Stimulated activated naive CD8-positive, alpha-beta T cell treated with anti-CD3 and anti-CD28 coated beads, Interleukin-15, amount 100 ng/mL, for 72 hours (primary cell): ENCODE data around the gene CNDP1.
A peak's percentile ranks its signal among the peaks of the same experiment; 100 is the strongest.
"Not testable (repeated sequence)": the region's sequence is repeated elsewhere in the genome, so short reads cannot be mapped to it uniquely, and the experiment has no call there.

ENCODE experiments used
- ATAC-seq: fragments of 150-1000 bp; cut with Tn5 transposase; 2 replicates; pipeline ENCODE4 v1.10.0; 2021; ENCODE audit warnings: mild to moderate bottlenecking, moderate library complexity
- DNase-seq, 2 donors: peaks; one replicate each; pipeline ENCODE4 v3.0.0; 2021 to 2022
- H3K27ac Mint-ChIP-seq, 2 donors: one replicate each; pipeline ENCODE4 v1.8.0; 2022; ENCODE audit warnings: mild to moderate bottlenecking in 2 of 2, mixed read lengths in 2 of 2, moderate library complexity in 2 of 2
- H3K27me3 Mint-ChIP-seq: one replicate; pipeline ENCODE4 v1.8.0; 2022; ENCODE audit warnings: mixed read lengths
- H3K4me1 Mint-ChIP-seq: one replicate; pipeline ENCODE4 v1.8.0; 2022; ENCODE audit warnings: mild to moderate bottlenecking, mixed read lengths
- H3K4me3 Mint-ChIP-seq, 2 donors: one replicate each; pipeline ENCODE4 v1.8.0; 2022; ENCODE audit warnings: mild to moderate bottlenecking in 2 of 2, mixed read lengths in 2 of 2, moderate library complexity in 1 of 2
- H3K9me3 Mint-ChIP-seq, 2 donors: one replicate each; pipeline ENCODE4 v1.8.0; 2022; ENCODE audit warnings: mixed read lengths in 2 of 2

CNDP1 gene

DNA sequence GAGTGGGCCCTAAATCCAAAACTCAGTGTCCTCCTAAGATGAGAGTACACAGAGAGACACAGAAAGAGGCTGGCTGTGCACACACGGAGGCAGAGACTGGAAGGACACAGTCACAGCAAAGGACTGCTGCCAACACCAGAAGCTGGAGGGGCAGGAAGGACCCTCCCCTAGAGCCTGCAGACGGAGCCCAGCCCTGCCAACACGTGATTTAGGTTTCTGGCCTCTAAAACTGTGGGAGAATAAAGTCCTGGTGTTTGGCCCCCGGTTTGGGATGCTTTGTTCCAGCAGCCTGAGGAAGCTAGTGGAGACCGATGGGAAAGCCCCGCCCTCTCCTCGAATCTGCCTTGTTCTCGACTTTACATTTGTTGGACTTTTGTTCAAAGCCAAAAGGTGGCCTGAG, 10.6 kb downstream of the CNDP1 start:
- ATAC-seq (no peak), DNase-seq (no peak)
- H3K27ac Mint-ChIP-seq: no peak overlapping the region
- peaks cover 16 to 21% of the 10 kb centered on the region in 2 donors for H3K9me3 Mint-ChIP-seq
- H3K27me3 Mint-ChIP-seq: peaks cover 9% of the 10 kb centered on the region
- H3K4me3 Mint-ChIP-seq: no peak overlapping the region
- H3K4me1 Mint-ChIP-seq: no peaks in the 10 kb centered on the region

DNA sequence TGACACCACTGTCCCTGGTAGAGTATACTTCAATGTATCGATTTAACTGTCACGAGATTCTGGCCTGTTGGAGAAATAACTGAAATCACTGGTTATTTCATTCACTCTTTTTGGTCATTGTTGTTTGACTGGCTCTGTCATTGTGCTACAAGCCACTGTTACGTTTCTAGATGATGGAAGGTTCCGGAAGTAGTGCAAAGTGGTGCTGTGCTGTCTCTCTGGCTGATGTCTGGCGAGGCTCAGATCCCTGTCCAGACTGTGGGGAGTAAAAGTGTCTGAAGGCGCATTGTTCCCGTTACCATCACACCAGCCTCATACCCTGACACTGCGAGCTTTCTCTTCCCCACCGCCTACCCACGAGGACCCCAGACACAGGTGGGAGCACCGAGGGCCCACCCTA, 11.7 kb downstream of the CNDP1 start:
- H3K27me3 Mint-ChIP-seq: peaks cover 9% of the 10 kb centered on the region
- no peaks in the 10 kb centered on the region for H3K4me1 Mint-ChIP-seq

DNA sequence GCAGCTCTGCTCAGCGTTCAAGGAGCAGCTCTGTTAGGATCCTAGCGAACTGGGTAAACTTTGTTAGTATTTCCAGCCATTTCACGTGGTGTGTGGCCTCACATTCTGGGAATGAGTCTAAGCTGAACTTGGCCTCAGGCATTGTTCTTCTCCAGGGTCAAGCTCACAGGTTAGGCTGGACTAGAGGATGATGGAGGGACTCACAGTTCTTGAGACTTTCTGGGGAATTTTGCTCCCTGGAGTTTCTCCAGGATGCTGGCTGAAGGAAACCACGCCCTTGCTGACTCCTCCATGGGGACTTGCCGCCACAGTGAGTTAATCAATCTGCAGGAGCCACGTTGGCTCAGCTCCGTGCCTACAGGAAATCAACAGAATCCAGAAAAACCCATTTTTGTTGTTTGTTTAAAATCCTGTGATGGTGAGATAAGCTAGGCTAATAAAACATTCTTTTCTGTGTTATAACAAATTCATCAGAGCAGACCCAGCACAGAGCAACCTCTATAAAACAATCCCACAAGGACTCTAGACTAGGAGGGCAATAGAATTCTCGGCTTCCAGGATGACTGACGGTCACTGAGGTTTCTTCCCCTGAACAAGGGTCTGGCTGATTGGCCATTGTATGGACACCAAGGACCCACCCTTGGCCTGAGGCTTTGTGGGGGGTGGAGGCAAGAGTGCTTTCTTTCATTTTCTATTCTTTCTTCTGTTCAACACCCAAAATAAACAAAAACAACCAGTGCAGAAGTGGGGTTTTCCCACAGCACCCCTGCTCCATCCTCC, 12.6 kb downstream of the CNDP1 start:
- H3K27ac Mint-ChIP-seq: no peak overlapping the region
- DNase-seq (no peak), ATAC-seq (no peak)
- H3K9me3 Mint-ChIP-seq: peaks cover 16 to 28% of the 10 kb centered on the region in 2 donors
- peaks cover 13% of the 10 kb centered on the region for H3K27me3 Mint-ChIP-seq
- H3K4me1 Mint-ChIP-seq: peaks cover 4% of the 10 kb centered on the region
- H3K4me3 Mint-ChIP-seq: no peak overlapping the region

More for the DNA sequence above, 11.7 kb downstream of the CNDP1 start:
- H3K27ac Mint-ChIP-seq: no peak overlapping the region
- no peak for ATAC-seq
- H3K9me3 Mint-ChIP-seq: peaks cover 16 to 28% of the 10 kb centered on the region in 2 donors
- no peak for DNase-seq
- no peak overlapping the region for H3K4me3 Mint-ChIP-seq

DNA sequence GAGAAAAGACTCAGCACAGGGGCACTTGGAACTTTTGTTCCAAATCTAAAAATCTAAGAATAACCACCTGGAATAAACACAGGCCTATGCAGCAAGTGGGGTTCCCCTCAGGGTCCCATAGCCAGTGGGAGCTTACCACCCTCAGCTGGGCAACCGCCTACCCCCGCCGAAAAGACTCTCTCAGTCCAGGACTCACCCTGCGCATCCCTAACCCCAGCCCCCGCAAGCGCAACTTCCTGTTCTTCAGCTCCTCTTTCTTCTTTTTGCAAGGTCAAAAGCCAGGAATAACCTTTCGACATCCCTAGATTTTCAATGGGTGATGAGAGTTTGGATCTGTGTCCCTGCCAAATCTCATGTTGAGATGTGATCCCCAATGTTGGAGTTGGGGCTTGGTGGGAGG, 13.6 kb downstream of the CNDP1 start:
- no peak overlapping the region for H3K4me3 Mint-ChIP-seq
- peaks cover 18% of the 10 kb centered on the region for H3K27me3 Mint-ChIP-seq
- no peak overlapping the region for H3K27ac Mint-ChIP-seq
- peaks cover 9% of the 10 kb centered on the region for H3K4me1 Mint-ChIP-seq
- no peak for ATAC-seq
- H3K9me3 Mint-ChIP-seq: peaks cover 16 to 28% of the 10 kb centered on the region in 2 donors
- no peak for DNase-seq

DNA sequence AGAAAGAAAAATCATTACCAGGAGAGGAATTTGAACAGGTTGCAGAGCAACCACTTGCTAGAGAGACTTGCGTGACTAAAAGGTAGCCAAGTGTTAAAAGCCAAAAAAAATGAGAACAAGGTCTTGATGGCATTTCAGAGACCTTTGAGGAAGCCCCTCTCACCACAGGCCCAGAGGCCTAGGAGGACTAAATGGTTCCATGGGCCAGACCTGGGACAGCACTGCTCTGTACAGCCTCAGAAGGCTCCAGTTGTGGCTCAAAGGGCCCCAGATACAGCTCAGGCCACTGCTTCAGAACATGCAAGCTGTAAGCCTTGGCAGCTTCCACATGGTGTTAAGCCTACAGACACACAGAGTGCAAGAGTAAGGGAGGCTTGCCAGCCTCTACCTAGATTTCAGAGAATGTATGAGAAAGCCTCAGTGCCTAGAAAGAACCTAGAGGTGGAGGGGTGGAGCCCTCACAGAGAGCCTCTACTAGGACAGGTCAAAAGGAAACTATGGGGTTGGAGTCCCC, 15.3 kb downstream of the CNDP1 start:
- H3K4me1 Mint-ChIP-seq: peaks cover 9% of the 10 kb centered on the region
- H3K27me3 Mint-ChIP-seq: peaks cover 30% of the 10 kb centered on the region
- no peak for DNase-seq

DNA sequence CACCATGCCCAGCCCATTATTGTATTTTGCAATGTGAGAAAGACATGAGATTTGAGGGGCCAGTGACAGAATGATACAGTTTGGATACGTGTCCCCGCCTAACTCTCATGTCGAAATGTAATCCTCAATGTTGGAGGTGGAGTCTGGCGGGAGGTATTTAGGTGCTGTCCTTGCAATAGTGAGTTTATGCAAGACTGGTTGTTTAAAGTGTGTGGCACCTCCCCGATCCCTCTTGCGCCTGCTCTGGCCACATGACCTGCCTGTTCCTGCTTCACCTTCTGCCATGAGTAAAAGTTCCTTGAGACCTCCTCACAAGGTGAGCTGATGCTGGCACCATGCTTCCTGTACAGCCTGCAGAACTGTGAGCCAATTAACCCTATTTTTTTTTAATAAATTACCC, 16.6 kb downstream of the CNDP1 start:
- Mint-ChIP-seq H3K27me3 (peaks cover 27% of the 10 kb centered on the region), H3K9me3 (peaks cover 16 to 28% of the 10 kb centered on the region in 2 donors), H3K4me1 (peaks cover 9% of the 10 kb centered on the region), H3K4me3 (no peak overlapping the region), H3K27ac (no peak overlapping the region)
- no peak for ATAC-seq
- DNase-seq: no peak

More for the DNA sequence above, 15.3 kb downstream of the CNDP1 start:
- no peak for ATAC-seq
- no peak overlapping the region for H3K4me3 Mint-ChIP-seq
- peaks cover 16 to 28% of the 10 kb centered on the region in 2 donors for H3K9me3 Mint-ChIP-seq
- H3K27ac Mint-ChIP-seq: no peak overlapping the region

- DNase-seq: no peak
- no peak for ATAC-seq
- H3K4me1 Mint-ChIP-seq: peaks cover 9% of the 10 kb centered on the region
- H3K27me3 Mint-ChIP-seq: peaks cover 28% of the 10 kb centered on the region
- H3K4me3 Mint-ChIP-seq: no peak overlapping the region
- peaks cover 16 to 28% of the 10 kb centered on the region in 2 donors for H3K9me3 Mint-ChIP-seq
- no peak overlapping the region for H3K27ac Mint-ChIP-seq
Measured at GRCh38 chr18:74551452-74551851, 17.2 kb downstream of the CNDP1 start.

- Mint-ChIP-seq H3K4me1 (peaks cover 9% of the 10 kb centered on the region), H3K4me3 (no peak overlapping the region), H3K27ac (no peak overlapping the region), H3K27me3 (peaks cover 33% of the 10 kb centered on the region), H3K9me3 (peaks cover 16 to 28% of the 10 kb centered on the region in 2 donors)
- peak; percentile 97 for ATAC-seq
- peak; percentile 62 to 73 for DNase-seq
Measured at GRCh38 chr18:74551936-74552555, 17.7 kb downstream of the CNDP1 start.

DNA sequence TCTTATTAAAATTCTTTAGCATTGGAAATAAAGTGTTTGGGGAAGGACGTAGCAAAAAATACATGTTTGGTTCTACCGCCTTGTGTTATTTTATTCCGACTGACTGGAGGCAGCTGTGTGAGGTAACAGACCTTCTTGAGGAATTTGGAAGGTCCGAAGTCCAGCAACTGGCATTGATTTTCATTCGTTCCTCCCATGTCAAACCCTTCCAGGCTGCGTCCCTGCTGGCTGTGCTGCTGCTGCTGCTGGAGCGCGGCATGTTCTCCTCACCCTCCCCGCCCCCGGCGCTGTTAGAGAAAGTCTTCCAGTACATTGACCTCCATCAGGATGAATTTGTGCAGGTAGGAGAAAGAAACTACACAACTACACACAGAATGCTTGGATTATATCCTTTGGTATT, 21.8 kb downstream of the CNDP1 start:
- no peak for ATAC-seq
- Mint-ChIP-seq H3K4me1 (peaks cover 9% of the 10 kb centered on the region), H3K4me3 (no peak overlapping the region), H3K27me3 (peaks cover 33% of the 10 kb centered on the region), H3K27ac (no peak overlapping the region), H3K9me3 (no peaks in the 10 kb centered on the region)
- DNase-seq: no peak

DNA sequence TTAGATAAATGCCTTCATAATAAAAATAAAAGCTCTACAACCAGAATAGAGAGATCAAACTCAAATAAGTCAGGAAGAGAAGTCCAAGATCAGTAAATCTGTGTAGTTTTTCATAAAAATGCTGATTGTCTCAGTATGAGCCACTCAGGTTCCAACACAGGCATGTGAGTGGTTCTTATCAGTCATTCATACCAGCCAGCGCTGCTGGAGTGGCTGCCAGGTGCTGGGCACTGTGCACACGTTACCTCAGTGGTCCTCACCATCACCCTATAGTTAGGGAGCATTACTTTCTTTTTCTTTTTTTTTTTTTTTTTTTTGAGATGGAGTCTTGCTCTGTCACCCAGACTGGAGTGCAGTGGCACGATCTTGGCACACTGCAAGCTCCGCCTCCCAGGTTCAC, 23.8 kb downstream of the CNDP1 start:
- no peaks in the 10 kb centered on the region for H3K9me3 Mint-ChIP-seq
- H3K4me1 Mint-ChIP-seq: no peaks in the 10 kb centered on the region
- no peak for ATAC-seq
- no peak overlapping the region for H3K4me3 Mint-ChIP-seq
- H3K27ac Mint-ChIP-seq: no peak overlapping the region
- no peak for DNase-seq
- peaks cover 24% of the 10 kb centered on the region for H3K27me3 Mint-ChIP-seq

DNA sequence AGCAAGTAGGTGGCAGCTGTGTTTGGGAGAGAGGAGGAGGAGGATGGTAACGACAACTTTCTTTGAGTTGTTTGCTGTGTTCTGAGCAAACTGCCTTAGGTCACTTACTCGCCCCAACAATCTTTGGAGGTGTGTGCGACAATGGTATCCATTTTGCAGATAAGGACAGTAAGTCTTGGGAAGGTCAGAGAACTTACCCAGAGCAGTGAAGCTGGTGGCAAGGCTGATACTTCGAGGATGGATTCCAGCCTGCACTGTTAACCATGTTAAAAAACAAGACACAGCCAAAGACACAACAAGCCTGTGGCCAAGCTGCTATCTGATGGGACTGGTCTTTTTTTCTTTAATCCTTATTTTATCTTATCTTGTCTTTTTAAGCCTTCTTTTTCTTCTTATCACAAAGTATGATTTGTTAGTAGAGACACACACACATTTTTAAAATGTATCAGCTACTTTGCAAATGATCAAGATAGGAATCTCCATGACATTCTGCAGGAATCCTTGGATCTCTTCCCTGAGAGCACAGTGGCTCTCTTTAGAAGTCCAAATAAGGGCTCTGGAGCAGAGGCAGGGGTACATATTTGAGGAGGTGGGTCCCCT, 27.9 kb downstream of the CNDP1 start:
- Mint-ChIP-seq H3K27ac (no peak overlapping the region), H3K4me3 (no peak overlapping the region), H3K9me3 (peaks cover 11% of the 10 kb centered on the region in 2 donors), H3K4me1 (no peaks in the 10 kb centered on the region), H3K27me3 (peaks cover 8% of the 10 kb centered on the region)
- DNase-seq (no peak), ATAC-seq (no peak)

DNA sequence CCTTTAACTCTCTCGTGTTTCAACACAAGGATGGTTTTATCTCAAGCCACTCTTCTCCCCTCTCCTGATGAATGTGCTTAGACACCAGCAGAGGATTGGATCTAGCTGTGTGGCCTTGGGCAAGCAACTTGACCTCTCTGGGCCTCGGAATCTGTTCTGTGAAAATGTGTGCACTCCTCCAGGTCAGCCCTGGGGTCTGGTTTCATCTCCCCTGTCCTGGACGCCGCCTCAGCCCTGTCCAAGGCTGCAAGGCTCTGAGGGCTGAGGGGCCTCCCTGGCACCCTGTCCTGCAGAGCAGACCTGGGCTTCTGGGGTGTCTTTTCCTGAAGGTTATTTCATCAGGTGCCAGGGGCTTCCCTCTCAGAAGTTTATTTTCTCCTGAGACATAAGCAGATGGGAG, 28.5 kb downstream of the CNDP1 start:
- peaks cover 11 to 16% of the 10 kb centered on the region in 2 donors for H3K9me3 Mint-ChIP-seq
- peaks cover 8% of the 10 kb centered on the region for H3K27me3 Mint-ChIP-seq
- ATAC-seq (no peak), DNase-seq (no peak)
- H3K27ac Mint-ChIP-seq: no peak overlapping the region
- no peak overlapping the region for H3K4me3 Mint-ChIP-seq
- H3K4me1 Mint-ChIP-seq: no peaks in the 10 kb centered on the region

DNA sequence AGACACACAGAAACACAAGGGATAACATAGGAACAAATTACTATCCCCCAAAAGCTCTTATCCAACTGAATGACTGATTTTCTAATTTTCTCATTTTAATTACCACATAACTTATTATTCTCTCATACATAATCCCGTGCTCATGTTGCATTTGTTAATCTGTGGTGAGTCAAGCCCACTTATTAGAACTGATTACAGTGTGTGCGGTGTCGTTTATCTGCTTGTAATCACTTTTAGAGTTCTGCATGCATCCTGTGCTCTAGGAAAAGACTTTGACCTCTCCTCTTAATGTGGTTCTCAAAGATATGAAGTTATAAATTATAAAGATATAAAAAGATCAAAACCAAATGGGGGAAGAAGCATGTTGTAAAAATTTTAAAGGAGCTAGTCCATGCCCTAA, 29.7 kb downstream of the CNDP1 start:
- no peak overlapping the region for H3K4me3 Mint-ChIP-seq
- no peak for DNase-seq
- peaks cover 11 to 26% of the 10 kb centered on the region in 2 donors for H3K9me3 Mint-ChIP-seq

DNA sequence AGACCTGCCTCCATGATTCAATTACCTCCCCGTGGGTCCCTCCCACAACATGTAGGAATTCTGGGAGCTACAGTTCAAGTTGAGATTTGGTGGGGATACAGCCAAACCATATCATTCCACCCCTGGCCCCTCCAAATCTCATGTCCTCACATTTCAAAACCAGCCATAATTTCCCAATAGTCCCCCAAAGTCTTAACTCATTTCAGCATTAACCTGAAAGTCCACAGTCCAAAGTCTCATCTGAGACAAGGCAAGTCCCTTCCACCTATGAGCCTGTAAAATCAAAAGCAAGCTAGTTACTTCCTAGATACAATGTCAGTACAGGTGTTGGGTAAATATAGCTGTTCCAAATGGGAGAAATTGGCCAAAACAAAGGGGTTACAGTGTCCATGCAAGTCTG, 30.9 kb downstream of the CNDP1 start:
- not testable (repeated sequence) for H3K4me1 Mint-ChIP-seq, H3K4me3 Mint-ChIP-seq, H3K27ac Mint-ChIP-seq, DNase-seq, ATAC-seq
- H3K27me3 Mint-ChIP-seq: peaks cover 26% of the 10 kb centered on the region
- H3K9me3 Mint-ChIP-seq: peaks cover 11 to 26% of the 10 kb centered on the region in 2 donors

More for the DNA sequence above, 29.7 kb downstream of the CNDP1 start:
- no peak for ATAC-seq
- no peaks in the 10 kb centered on the region for H3K4me1 Mint-ChIP-seq
- H3K27ac Mint-ChIP-seq: no peak overlapping the region
- peaks cover 20% of the 10 kb centered on the region for H3K27me3 Mint-ChIP-seq

- ATAC-seq, DNase-seq, H3K27ac Mint-ChIP-seq, H3K4me3 Mint-ChIP-seq, H3K4me1 Mint-ChIP-seq: not testable (repeated sequence)
- Mint-ChIP-seq H3K9me3 (peaks cover 11 to 26% of the 10 kb centered on the region in 2 donors), H3K27me3 (peaks cover 26% of the 10 kb centered on the region)
Measured at GRCh38 chr18:74565993-74566392, 31.7 kb downstream of the CNDP1 start.

- Mint-ChIP-seq H3K27me3 (peaks cover 26% of the 10 kb centered on the region), H3K4me1 (no peaks in the 10 kb centered on the region), H3K27ac (no peak overlapping the region), H3K4me3 (no peak overlapping the region), H3K9me3 (peaks cover 11 to 26% of the 10 kb centered on the region in 2 donors)
- ATAC-seq (no peak), DNase-seq (no peak)
Measured at GRCh38 chr18:74567822-74568221, 33.5 kb downstream of the CNDP1 start.
